WI38 (cell line): ENCODE measurements around the gene ATF6.

Source experiments
- H3K4me3 ChIP-seq: 2 replicates; pipeline ENCODE4 v1.5.1; 2011; ENCODE audit warnings: low read depth, mild to moderate bottlenecking, control low read depth, low read length
- CTCF ChIP-seq: IDR thresholded peaks from 2 replicates; pipeline ENCODE4 v1.5.1; 2012; ENCODE audit warnings: low read depth, mild to moderate bottlenecking, control low read depth, low read length

The ATF6 gene

GRCh38 chr1:161730050-161730564 is 36.0 kb upstream of the ATF6 start:
- TF ChIP-seq CTCF: no peak
- H3K4me3 ChIP-seq: no peak overlapping the region

- TF ChIP-seq CTCF: no peak
- no peak overlapping the region for H3K4me3 ChIP-seq
These were observed 34.9 kb upstream of the ATF6 start for GRCh38 chr1:161731241-161731640.

GRCh38 chr1:161731981-161732718 is 34.0 kb upstream of the ATF6 start:
- TF ChIP-seq CTCF: no peak

GRCh38 chr1:161733526-161733925 is 32.6 kb upstream of the ATF6 start:
- no peak for TF ChIP-seq CTCF
- H3K4me3 ChIP-seq: no peak overlapping the region

More at GRCh38 chr1:161731981-161732718, 34.0 kb upstream of the ATF6 start:
- no peak overlapping the region for H3K4me3 ChIP-seq

- no peak for TF ChIP-seq CTCF
- H3K4me3 ChIP-seq: no peak overlapping the region
These were observed 30.3 kb upstream of the ATF6 start for GRCh38 chr1:161735837-161736236.

- H3K4me3 ChIP-seq: no peak overlapping the region
- no peak for TF ChIP-seq CTCF
These were observed 29.7 kb upstream of the ATF6 start for GRCh38 chr1:161736335-161736969.

GRCh38 chr1:161737625-161738024 is 28.5 kb upstream of the ATF6 start:
- H3K4me3 ChIP-seq: no peak overlapping the region
- no peak for TF ChIP-seq CTCF
